Duodenal mucosa (tissue), 2 donors: ENCODE data around the gene CSF2.

Experiments used
- H3K27ac ChIP-seq: one replicate; pipeline ENCODE4 v1.7.0; 2013; ENCODE audit warnings: low read depth, low read length
- H3K27me3 ChIP-seq, 2 donors: one replicate each; pipeline ENCODE4 v1.7.0; 2013; ENCODE audit warnings: low read length in 2 of 2, control low read depth in 1 of 2; ENCODE audit not compliant: insufficient read depth in 2 of 2, control insufficient read depth in 1 of 2
- H3K36me3 ChIP-seq, 2 donors: one replicate each; pipeline ENCODE4 v1.7.0; 2013; ENCODE audit warnings: low read length in 2 of 2, control low read depth in 1 of 2; ENCODE audit not compliant: insufficient read depth in 2 of 2, control insufficient read depth in 1 of 2
- H3K4me1 ChIP-seq, 2 donors: one replicate each; pipeline ENCODE4 v1.7.0; 2013; ENCODE audit warnings: low read length in 2 of 2, control low read depth in 1 of 2; ENCODE audit not compliant: insufficient read depth in 2 of 2, control insufficient read depth in 1 of 2
- H3K4me3 ChIP-seq, 2 donors: one replicate each; pipeline ENCODE4 v1.7.0; 2013; ENCODE audit warnings: low read length in 2 of 2, low read depth in 1 of 2
- H3K9ac ChIP-seq, 2 donors: one replicate each; pipeline ENCODE4 v1.7.0; 2013; ENCODE audit warnings: low read length in 2 of 2, low read depth in 1 of 2
- H3K9me3 ChIP-seq, 2 donors: one replicate each; pipeline ENCODE4 v1.7.0; 2013; ENCODE audit warnings: low read length in 2 of 2, control low read depth in 1 of 2; ENCODE audit not compliant: control insufficient read depth in 1 of 2

CSF2 gene

DNA sequence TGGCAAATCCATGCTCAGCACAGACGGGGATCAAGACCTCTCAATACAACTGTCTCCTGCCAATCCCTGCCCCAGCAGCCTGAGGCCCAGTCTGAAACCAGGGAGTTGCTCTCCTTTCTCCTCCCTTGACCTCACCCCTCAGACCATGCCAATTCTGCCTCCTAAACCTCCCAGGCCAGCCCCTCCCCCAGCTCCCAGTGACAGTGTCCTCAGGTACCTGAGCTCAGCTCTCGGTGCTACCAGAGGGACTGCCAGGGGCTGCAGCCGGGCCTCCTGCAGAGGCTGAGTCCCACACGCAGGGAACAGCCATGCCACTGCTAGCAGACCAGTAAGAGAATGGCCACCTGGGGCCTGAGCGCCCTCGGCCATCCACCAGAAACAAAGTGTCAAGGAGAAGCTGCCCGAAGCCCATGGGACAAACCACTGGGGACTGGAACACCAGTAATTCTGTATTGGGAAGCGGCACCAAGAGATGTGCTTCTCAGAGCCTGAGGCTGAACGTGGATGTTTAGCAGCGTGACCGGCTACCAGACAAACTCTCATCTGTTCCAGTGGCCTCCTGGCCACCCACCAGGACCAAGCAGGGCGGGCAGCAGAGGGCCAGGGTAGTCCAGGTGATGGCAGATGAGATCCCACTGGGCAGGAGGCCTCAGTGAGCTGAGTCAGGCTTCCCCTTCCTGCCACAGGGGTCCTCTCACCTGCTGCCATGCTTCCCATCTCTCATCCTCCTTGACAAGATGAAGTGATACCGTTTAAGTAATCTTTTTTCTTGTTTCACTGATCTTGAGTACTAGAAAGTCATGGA lies 13.7 kb upstream of the CSF2 start:
- no peak overlapping the region for H3K4me3 ChIP-seq
- no peaks in the 10 kb centered on the region for H3K9me3 ChIP-seq
- H3K27ac ChIP-seq = no peak overlapping the region
- no peaks in the 10 kb centered on the region for H3K36me3 ChIP-seq
- H3K27me3 ChIP-seq = no peaks in the 10 kb centered on the region
- peaks cover 0 to 4% of the 10 kb centered on the region in 2 donors for H3K4me1 ChIP-seq
- no peak overlapping the region for H3K9ac ChIP-seq

GRCh38 chr5:132060501-132061161 lies 13.0 kb upstream of the CSF2 start, which contains the start of gene IL3:
TSS of gene IL3 (plus strand) at chr5:132060655. CDS start at chr5:132060707, 52 bp downstream.
- Histone ChIP-seq H3K9me3 (no peaks in the 10 kb centered on the region), H3K27me3 (no peaks in the 10 kb centered on the region), H3K9ac (no peak within 1 kb of the TSS), H3K27ac (no peak within 1 kb of the TSS), H3K4me1 (peaks cover 0 to 4% of the 10 kb centered on the region in 2 donors), H3K4me3 (no peak within 1 kb of the TSS), H3K36me3 (no peaks in the 10 kb centered on the region)

DNA sequence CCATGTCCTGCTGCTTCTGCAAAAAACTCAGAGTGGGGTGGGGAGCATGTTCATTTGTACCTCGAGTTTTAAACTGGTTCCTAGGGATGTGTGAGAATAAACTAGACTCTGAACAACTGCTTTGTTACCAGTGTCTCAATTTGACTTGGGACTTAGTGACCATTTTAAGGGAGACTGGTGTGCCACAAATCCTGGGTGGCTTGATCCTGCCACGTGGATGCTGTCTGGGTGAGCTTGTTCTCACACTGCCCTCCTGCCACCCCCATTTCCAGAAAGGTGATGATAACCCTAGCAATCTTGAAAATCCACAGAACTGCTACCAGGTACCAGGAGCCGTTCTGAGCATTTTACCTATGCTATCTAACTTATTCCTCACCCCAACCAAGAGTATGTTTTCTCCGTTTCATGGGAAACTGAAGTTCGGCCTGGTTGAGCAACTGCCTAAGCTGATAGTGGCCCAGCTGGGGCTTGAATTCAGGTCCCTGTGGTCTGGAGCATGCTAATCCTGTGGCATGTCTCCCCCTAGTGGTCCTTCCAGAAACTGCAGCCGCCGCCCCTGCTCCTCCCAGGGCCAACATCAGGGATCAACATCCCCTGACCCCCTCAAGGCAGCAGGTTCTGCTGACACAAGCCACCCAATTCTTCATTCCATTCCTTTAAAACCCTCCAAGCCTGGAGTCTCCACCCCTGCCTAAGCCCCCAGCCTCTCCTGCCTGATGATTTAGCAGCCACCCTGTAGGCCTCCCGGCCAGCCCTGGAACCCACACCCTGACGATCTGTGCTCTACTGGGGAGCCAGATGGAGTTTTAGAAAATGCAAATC lies 10.3 kb upstream of the CSF2 start:
- H3K4me3 ChIP-seq = no peak overlapping the region
- peaks cover 0 to 4% of the 10 kb centered on the region in 2 donors for H3K4me1 ChIP-seq
- H3K27ac ChIP-seq = no peak overlapping the region
- no peak overlapping the region for H3K9ac ChIP-seq
- no peaks in the 10 kb centered on the region for H3K27me3 ChIP-seq
- no peaks in the 10 kb centered on the region for H3K9me3 ChIP-seq
- no peaks in the 10 kb centered on the region for H3K36me3 ChIP-seq

- H3K9ac ChIP-seq = no peak overlapping the region
- no peaks in the 10 kb centered on the region for H3K27me3 ChIP-seq
- H3K36me3 ChIP-seq = no peaks in the 10 kb centered on the region
- no peak overlapping the region for H3K27ac ChIP-seq
- H3K9me3 ChIP-seq = no peaks in the 10 kb centered on the region
- no peak overlapping the region for H3K4me3 ChIP-seq
- H3K4me1 ChIP-seq = peaks cover 0 to 4% of the 10 kb centered on the region in 2 donors
Observed at GRCh38 chr5:132064140-132064539, 9.4 kb upstream of the CSF2 start.

GRCh38 chr5:132064738-132065331 lies 8.8 kb upstream of the CSF2 start:
- H3K9ac ChIP-seq = no peak overlapping the region
- H3K4me3 ChIP-seq = no peak overlapping the region
- no peak overlapping the region for H3K27ac ChIP-seq
- no peaks in the 10 kb centered on the region for H3K27me3 ChIP-seq
- H3K9me3 ChIP-seq = no peaks in the 10 kb centered on the region
- no peaks in the 10 kb centered on the region for H3K36me3 ChIP-seq
- peaks cover 0 to 4% of the 10 kb centered on the region in 2 donors for H3K4me1 ChIP-seq

DNA sequence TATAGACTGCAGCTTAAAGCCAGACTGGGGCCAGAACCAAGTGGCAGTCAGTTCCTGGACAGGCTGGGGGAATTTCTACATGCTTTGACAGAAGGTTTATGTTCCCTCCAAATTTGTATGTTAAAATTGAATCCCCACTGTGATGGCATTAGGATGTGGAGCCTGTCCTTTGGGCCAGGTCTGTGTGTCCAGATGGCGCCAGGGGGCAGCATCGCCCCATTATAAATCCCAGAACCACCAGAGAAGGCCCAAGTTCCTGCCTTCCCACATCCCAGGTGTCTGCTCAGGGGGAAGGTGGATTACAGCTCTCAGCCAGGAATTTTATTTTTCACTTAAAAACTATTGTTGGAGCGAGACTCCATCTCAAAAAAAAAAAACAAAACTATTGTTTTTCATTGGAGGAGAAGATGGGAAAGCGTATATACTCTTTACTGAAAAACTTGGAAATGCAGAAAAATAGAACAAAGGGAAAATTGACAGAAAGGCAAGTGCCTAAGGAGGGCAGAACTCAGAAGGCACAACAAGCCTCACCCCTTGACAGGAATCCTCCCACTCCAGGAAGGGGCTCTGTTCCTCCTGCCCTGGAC lies 8.1 kb upstream of the CSF2 start:
- Histone ChIP-seq H3K27ac (no peak overlapping the region), H3K9me3 (no peaks in the 10 kb centered on the region), H3K9ac (no peak overlapping the region), H3K4me1 (peaks cover 0 to 4% of the 10 kb centered on the region in 2 donors), H3K4me3 (no peak overlapping the region), H3K36me3 (no peaks in the 10 kb centered on the region), H3K27me3 (no peaks in the 10 kb centered on the region)

GRCh38 chr5:132065951-132066701 lies 7.5 kb upstream of the CSF2 start:
- Histone ChIP-seq H3K27me3 (no peaks in the 10 kb centered on the region), H3K36me3 (no peaks in the 10 kb centered on the region), H3K27ac (no peak overlapping the region)

DNA sequence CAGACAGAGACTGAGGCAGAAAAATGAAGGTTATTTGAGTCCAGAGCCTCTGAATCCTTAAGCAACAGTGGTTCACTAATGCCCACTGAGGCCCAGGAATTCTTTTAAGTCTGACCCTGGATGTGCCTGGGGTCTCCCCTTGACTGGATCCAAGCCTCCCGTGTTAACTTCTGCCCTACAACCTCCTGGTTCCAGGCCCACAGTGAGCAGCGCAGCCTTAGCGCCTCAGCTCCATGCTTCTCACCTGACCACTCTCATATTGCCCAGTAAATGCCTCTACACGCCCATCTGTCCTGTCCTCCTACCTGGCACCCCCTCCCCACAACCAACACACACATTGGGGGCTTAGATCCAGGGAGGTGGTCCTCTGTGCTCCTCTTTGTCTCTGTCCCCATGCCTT lies 6.7 kb upstream of the CSF2 start:
- no peaks in the 10 kb centered on the region for H3K36me3 ChIP-seq
- H3K9ac ChIP-seq = no peak overlapping the region
- H3K9me3 ChIP-seq = no peaks in the 10 kb centered on the region
- H3K27ac ChIP-seq = no peak overlapping the region
- H3K27me3 ChIP-seq = no peaks in the 10 kb centered on the region
- H3K4me1 ChIP-seq = peaks cover 0 to 4% of the 10 kb centered on the region in 2 donors
- no peak overlapping the region for H3K4me3 ChIP-seq

More at GRCh38 chr5:132065951-132066701, 7.5 kb upstream of the CSF2 start:
- Histone ChIP-seq H3K4me3 (no peak overlapping the region), H3K9me3 (no peaks in the 10 kb centered on the region), H3K4me1 (peaks cover 0 to 4% of the 10 kb centered on the region in 2 donors), H3K9ac (no peak overlapping the region)

DNA sequence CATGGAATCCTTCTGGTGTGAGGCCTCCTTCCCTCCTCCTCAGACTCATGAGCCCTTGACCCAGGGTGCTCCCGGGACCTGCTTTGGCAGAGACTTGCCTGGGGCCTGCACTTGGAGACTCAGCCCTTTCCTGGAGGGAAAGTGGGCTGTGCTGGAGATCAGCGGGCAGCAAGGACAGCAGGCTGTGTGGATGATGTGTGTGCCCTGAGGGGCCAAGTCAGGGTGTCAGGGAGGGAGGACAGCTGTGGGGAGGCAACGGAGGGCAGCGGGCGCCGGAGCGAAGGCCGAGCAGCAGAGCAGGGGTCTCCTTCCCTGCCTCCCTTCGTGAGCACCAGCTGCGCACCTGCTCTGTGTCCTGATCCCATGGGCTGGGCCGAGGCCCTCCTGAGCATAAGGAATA lies 6.1 kb upstream of the CSF2 start:
- H3K27ac ChIP-seq = no peak overlapping the region
- H3K4me3 ChIP-seq = no peak overlapping the region
- no peak overlapping the region for H3K9ac ChIP-seq
- H3K27me3 ChIP-seq = no peaks in the 10 kb centered on the region
- no peaks in the 10 kb centered on the region for H3K36me3 ChIP-seq
- H3K4me1 ChIP-seq = peaks cover 0 to 4% of the 10 kb centered on the region in 2 donors
- H3K9me3 ChIP-seq = no peaks in the 10 kb centered on the region
